Tibial nerve (tissue), 4 donors: Measurements from ENCODE around the gene HJV.

Experiments used
- EP300 ChIP-seq, 2 donors: sonication (generic); formaldehyde crosslinking; IDR thresholded peaks; one replicate each; pipeline ENCODE4 v1.6.1; 2017; ENCODE audit warnings: antibody characterized with exemption in 2 of 2, mild to moderate bottlenecking in 1 of 2
- POLR2A ChIP-seq, 2 donors: fragments of 450-650 bp; IDR thresholded peaks; one replicate each; pipeline ENCODE4 v1.6.1; 2017; ENCODE audit warnings: antibody characterized with exemption in 2 of 2, mild to moderate bottlenecking in 2 of 2, moderate library complexity in 2 of 2
- TF ChIP-seq, protein P1 (sequence below), 5 experiments: fragments of 200-600 bp in 3 of 5; fragments of 450-650 bp in 2 of 5; sonication (generic) in 3 of 5; IDR thresholded peaks; one replicate each; pipeline ENCODE4 v1.5.1; 2016 to 2019; ENCODE audit warnings: antibody characterized with exemption in 5 of 5, mild to moderate bottlenecking in 3 of 5, moderate library complexity in 2 of 5

DNA sequence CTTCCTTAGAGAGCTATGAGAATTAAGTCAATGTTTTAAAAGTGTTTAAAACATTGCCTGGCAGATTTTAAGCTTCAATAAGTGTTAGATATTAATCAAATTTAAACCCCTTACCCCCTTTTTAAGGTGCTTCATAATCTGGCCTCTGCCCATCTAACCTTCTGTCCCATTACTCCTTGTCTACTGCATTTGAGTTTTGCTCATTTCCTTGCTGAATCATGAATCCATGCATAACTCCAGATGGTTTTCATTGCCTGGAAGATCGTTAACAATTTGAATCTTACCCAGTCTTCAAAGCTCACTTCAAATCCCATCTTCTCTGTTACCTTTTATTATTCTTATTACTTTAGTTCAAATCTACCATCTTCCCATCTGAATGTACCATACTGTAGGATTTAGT, 4.6 kb downstream of the HJV start:
- TF ChIP-seq, protein P1, sequence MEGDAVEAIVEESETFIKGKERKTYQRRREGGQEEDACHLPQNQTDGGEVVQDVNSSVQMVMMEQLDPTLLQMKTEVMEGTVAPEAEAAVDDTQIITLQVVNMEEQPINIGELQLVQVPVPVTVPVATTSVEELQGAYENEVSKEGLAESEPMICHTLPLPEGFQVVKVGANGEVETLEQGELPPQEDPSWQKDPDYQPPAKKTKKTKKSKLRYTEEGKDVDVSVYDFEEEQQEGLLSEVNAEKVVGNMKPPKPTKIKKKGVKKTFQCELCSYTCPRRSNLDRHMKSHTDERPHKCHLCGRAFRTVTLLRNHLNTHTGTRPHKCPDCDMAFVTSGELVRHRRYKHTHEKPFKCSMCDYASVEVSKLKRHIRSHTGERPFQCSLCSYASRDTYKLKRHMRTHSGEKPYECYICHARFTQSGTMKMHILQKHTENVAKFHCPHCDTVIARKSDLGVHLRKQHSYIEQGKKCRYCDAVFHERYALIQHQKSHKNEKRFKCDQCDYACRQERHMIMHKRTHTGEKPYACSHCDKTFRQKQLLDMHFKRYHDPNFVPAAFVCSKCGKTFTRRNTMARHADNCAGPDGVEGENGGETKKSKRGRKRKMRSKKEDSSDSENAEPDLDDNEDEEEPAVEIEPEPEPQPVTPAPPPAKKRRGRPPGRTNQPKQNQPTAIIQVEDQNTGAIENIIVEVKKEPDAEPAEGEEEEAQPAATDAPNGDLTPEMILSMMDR (IDR thresholded peaks at IDR 0.05): no peak
- TF ChIP-seq POLR2A (IDR thresholded peaks at IDR 0.05) (no peak), EP300 (IDR thresholded peaks at IDR 0.05) (no peak)
